ENCODE measurements around the gene AGPAT1. TPM values are rescaled to one million over a fixed set of nuclear protein-coding genes. Genes with fewer than 3 reads are reported as not detected.

The AGPAT1 gene
- total RNA-seq, 1 experiment from 2014 or later = 55.6 TPM

- intact Hi-C loops (cut with micrococcal nuclease) = no loop called here
- ATAC-seq (no peak), DNase-seq (ENCODE audit: low read depth, low spot score) (no peak)
Measured at GRCh38 chr6:32192608-32193039, 16.7 kb upstream of the AGPAT1 start, which contains the start of gene GPSM3. Gene GPSM3, minus strand, starts transcription at chr6:32192643. Its CDS starts 130 bp downstream, at chr6:32192513.

DNA sequence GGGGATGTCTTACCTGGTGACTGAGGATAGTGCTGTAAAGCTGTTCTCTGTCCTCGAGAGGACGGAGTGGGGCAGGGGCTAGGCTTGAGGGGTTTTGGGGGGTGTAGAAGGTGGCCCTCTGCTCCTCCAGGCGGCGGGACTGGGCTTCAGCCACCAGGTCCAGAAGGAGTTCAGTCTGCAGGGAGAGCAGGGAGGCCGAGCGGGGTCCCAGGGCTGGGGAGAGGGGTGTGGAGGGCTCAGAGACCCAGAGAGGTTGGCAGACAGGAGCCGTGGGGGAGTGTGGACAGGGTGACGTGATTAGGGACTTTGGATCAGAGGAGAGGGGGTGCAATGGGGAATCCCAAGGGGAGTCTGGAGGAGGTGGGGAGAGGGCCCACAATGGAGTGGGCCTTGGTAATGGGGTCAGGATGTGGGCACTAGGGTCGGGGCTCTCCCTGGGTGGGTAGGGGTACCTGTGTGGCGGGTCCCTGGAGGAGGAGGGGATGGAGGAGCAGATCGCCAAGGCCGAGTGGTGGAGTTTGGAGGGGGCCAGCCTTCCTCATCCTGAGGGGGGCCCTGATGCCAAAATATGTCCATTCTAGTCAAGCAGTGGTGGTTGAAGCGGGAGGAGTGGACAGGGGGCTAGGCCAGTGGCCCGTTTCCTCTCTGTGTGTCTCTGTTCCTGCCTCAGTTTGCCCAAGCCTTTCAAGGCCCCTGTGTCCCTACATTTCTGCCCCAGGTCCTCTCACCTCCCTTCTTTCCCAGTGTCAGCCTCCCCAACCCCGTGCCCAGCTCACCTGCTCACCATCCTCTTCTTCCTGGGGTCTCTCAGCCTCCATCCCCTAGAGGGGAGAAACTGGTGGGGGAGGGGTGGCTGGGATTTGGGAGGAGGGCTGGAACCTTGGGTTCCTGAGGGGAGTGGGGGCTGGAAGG, 16.1 kb upstream of the AGPAT1 start:
- Histone ChIP-seq H3K4me3 (replicated peaks in 1 of 2; ENCODE audit: low read depth in 1 of 2, low read length in 2 of 2) (no peak overlapping the region), H4K20me1 (ENCODE audit: insufficient read depth) (no peaks in the 10 kb centered on the region), H2AFZ (ENCODE audit: low read depth, low read length, poor library complexity, severe bottlenecking) (no peak overlapping the region), H3K79me2 (ENCODE audit: insufficient read depth, low read length) (peaks cover 13% of the 10 kb centered on the region), H3K4me1 (ENCODE audit: control insufficient read depth in 1 of 2, insufficient read depth in 2 of 2, low read length in 2 of 2) (peaks cover 27 to 62% of the 10 kb centered on the region in 2 experiments), H3K9me2 (ENCODE audit: insufficient read depth) (no peaks in the 10 kb centered on the region), H3K9me3 (ENCODE audit: control insufficient read depth in 1 of 2, insufficient read depth in 1 of 2, low read depth in 1 of 2, low read length in 2 of 2) (no peaks in the 10 kb centered on the region), H3K4me2 (ENCODE audit: low read length) (peak overlapping the region; percentile 52), H3K9ac (ENCODE audit: low read length) (no peak overlapping the region; the same call in 1 of the 2 replicates), H3K36me3 (ENCODE audit: control insufficient read depth in 1 of 2, insufficient read depth in 2 of 2, low read length in 2 of 2) (peaks cover 0 to 2% of the 10 kb centered on the region in 2 experiments; a peak in 2 of 4 replicates), H3K27me3 (ENCODE audit: insufficient read depth, low read length) (no peaks in the 10 kb centered on the region), H3K27ac (ENCODE audit: low read depth, low read length) (no peak overlapping the region; the same call in 1 of the 2 replicates)
- ChIA-PET CTCF (no interaction called here), RAD21 (ENCODE audit: low non-redundant PET in 1 of 2, low total read pairs in 2 of 2, uncharacterized antibody in 2 of 2, unreplicated experiment in 2 of 2) (no interaction called here), POLR2A (interaction anchor here (1.0 to 1.7 kb wide), 2 partner anchors 10 to 15 kb away, joined by 4 to 5 read pairs; no protein-coding TSS in a partner anchor)
- no peak for ATAC-seq
- TF ChIP-seq YY1 (IDR thresholded peaks at IDR 0.05; ENCODE audit: extremely low read depth, insufficient replicate concordance, low read depth, low read length) (no peak), EZH2phosphoT487 (IDR thresholded peaks at IDR 0.05; ENCODE audit: borderline replicate concordance) (no peak), SIN3A (IDR thresholded peaks at IDR 0.05; ENCODE audit: low read depth) (no peak), RAD21 (IDR thresholded peaks at IDR 0.05; ENCODE audit: low read depth) (no peak), ZNF274 (IDR thresholded peaks at IDR 0.05; ENCODE audit: low read depth, low read length) (no peak), EZH2 (IDR thresholded peaks at IDR 0.05) (no peak), ZFX (IDR thresholded peaks at IDR 0.05) (no peak), POLR2AphosphoS5 (IDR thresholded peaks at IDR 0.05; ENCODE audit: low read depth, low read length) (no peak), ATF3 (IDR thresholded peaks at IDR 0.05) (no peak), POLR2A (IDR thresholded peaks at IDR 0.05; ENCODE audit: borderline replicate concordance, extremely low read depth, insufficient read depth, insufficient read length) (no peak), FOSL1 (IDR thresholded peaks at IDR 0.05; ENCODE audit: low read depth) (no peak), CBX3 (IDR thresholded peaks at IDR 0.05; ENCODE audit: low read depth) (no peak)
- TF ChIP-seq, protein P1, sequence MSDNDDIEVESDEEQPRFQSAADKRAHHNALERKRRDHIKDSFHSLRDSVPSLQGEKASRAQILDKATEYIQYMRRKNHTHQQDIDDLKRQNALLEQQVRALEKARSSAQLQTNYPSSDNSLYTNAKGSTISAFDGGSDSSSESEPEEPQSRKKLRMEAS (IDR thresholded peaks at IDR 0.05) = no peak
- intact Hi-C loops (cut with micrococcal nuclease) = no loop called here
- no TSS peak for BruUV-seq (replicated peaks)
- no peak for DNase-seq (ENCODE audit: low read depth, low spot score)

More at GRCh38 chr6:32192608-32193039, 16.7 kb upstream of the AGPAT1 start, which contains the start of gene GPSM3:
- POLR2A ChIA-PET = interaction anchor here (1.0 kb wide), 1 partner anchor 16 kb away, joined by 5 read pairs; no protein-coding TSS in a partner anchor
- Histone ChIP-seq H3K36me3 (ENCODE audit: control insufficient read depth in 1 of 2, insufficient read depth in 2 of 2, low read length in 2 of 2) (no peaks in the 10 kb centered on the region), H3K27me3 (ENCODE audit: insufficient read depth, low read length) (no peaks in the 10 kb centered on the region), H3K9me2 (ENCODE audit: insufficient read depth) (no peaks in the 10 kb centered on the region), H3K4me1 (ENCODE audit: control insufficient read depth in 1 of 2, insufficient read depth in 2 of 2, low read length in 2 of 2) (peaks cover 33 to 69% of the 10 kb centered on the region in 2 experiments), H3K4me3 (replicated peaks in 1 of 2; ENCODE audit: low read depth in 1 of 2, low read length in 2 of 2) (no peak within 1 kb of the TSS), H3K4me2 (ENCODE audit: low read length) (peak within 1 kb of the TSS; percentile 52), H3K27ac (ENCODE audit: low read depth, low read length) (no peak within 1 kb of the TSS; the same call in 1 of the 2 replicates), H3K9ac (ENCODE audit: low read length) (peak within 1 kb of the TSS; percentile 16; the same call in 1 of the 2 replicates), H3K9me3 (ENCODE audit: control insufficient read depth in 1 of 2, insufficient read depth in 1 of 2, low read depth in 1 of 2, low read length in 2 of 2) (no peaks in the 10 kb centered on the region), H4K20me1 (ENCODE audit: insufficient read depth) (no peaks in the 10 kb centered on the region), H3K79me2 (ENCODE audit: insufficient read depth, low read length) (peaks cover 13% of the 10 kb centered on the region), H2AFZ (ENCODE audit: low read depth, low read length, poor library complexity, severe bottlenecking) (no peak within 1 kb of the TSS)
- TF ChIP-seq, protein P1 (IDR thresholded peaks at IDR 0.05) = no peak
- TF ChIP-seq POLR2AphosphoS5 (IDR thresholded peaks at IDR 0.05; ENCODE audit: low read depth, low read length) (no peak), ZFX (IDR thresholded peaks at IDR 0.05) (no peak), ELF1 (IDR thresholded peaks at IDR 0.05; ENCODE audit: borderline replicate concordance, low read depth) (no peak), YY1 (IDR thresholded peaks at IDR 0.05; ENCODE audit: extremely low read depth, insufficient replicate concordance, low read depth, low read length) (no peak)
- RAD21 ChIA-PET (ENCODE audit: low non-redundant PET in 1 of 2, low total read pairs in 2 of 2, uncharacterized antibody in 2 of 2, unreplicated experiment in 2 of 2) = no interaction called here
- no TSS peak for BruUV-seq (replicated peaks)
- CTCF ChIA-PET = no interaction called here

All from HCT116 (cell line).